Neural progenitor cell (in vitro differentiated cells): ENCODE results near the gene DERL2.

Experiments
- CTCF ChIP-seq: fragments of 200-600 bp; sonication (generic); IDR thresholded peaks from 2 replicates; pipeline ENCODE4 v1.5.1; 2017; ENCODE audit warnings: antibody characterized with exemption, mild to moderate bottlenecking
- EZH2 ChIP-seq: fragments of 200-600 bp; sonication (generic); IDR thresholded peaks from 2 replicates; pipeline ENCODE4 v1.6.1; 2017; ENCODE audit warnings: antibody characterized with exemption, mild to moderate bottlenecking, moderate library complexity
- EZH2phosphoT487 ChIP-seq: fragments of 200-600 bp; sonication (generic); IDR thresholded peaks from 2 replicates; pipeline ENCODE4 v1.6.1; 2017; ENCODE audit warnings: antibody characterized with exemption

- TF ChIP-seq CTCF (no peak), EZH2 (no peak), EZH2phosphoT487 (no peak)
Observed at GRCh38 chr17:5443728-5444127, 42.2 kb downstream of the DERL2 start.
